OCI-LY7 (cell line): ENCODE results near the gene P2RY14. TPM values are rescaled to one million over a fixed set of nuclear protein-coding genes. Genes with fewer than 3 reads are reported as not detected.

ENCODE experiments used
- BruUV-seq: library from RNA; stranded (reverse); fragments of 400-500 nt; replicated peaks from 2 replicates; lab custom pipeline; 2021; lab: Mats Ljungman, UMichigan
- CTCF ChIA-PET: fragments of 300-600 bp; sonication (Branson Sonifier 250); formaldehyde crosslinking; loops from one replicate; lab custom pipeline; 2022; ENCODE audit warnings: antibody characterized with exemption; ENCODE audit not compliant: unreplicated experiment; lab: Charles Lee
- POLR2A ChIA-PET: fragments of 300-600 bp; sonication (Branson Sonifier 250); formaldehyde crosslinking; loops from one replicate; lab custom pipeline; 2022; ENCODE audit warnings: antibody characterized with exemption; lab: Charles Lee
- DNase-seq: peaks from one replicate; pipeline ENCODE4 v3.0.0-alpha.2; 2015; ENCODE audit warnings: low spot score
- H2AFZ ChIP-seq: fragments of 200-600 bp; sonication (generic), shearing (Covaris generic); 2 replicates; pipeline ENCODE4 v1.6.1; 2014; ENCODE audit warnings: mild to moderate bottlenecking, antibody characterized with exemption, low read length, moderate library complexity
- H3K27ac ChIP-seq: fragments of 200-600 bp; sonication (generic); 2 replicates; pipeline ENCODE4 v1.5.1; 2014; ENCODE audit warnings: mixed run types, low read depth, mild to moderate bottlenecking, moderate library complexity, low read length, inconsistent platforms; ENCODE audit not compliant: poor library complexity, severe bottlenecking
- H3K36me3 ChIP-seq: fragments of 200-600 bp; sonication (generic); 2 replicates; pipeline ENCODE4 v1.6.1; 2014; ENCODE audit warnings: mild to moderate bottlenecking, antibody characterized with exemption, low read length, moderate library complexity, mixed read lengths; ENCODE audit not compliant: insufficient read depth
- H3K4me1 ChIP-seq: fragments of 200-600 bp; sonication (generic); 2 replicates; pipeline ENCODE4 v1.5.1; 2014; ENCODE audit warnings: mild to moderate bottlenecking, low read length; ENCODE audit not compliant: insufficient read depth, poor library complexity, severe bottlenecking
- H3K4me2 ChIP-seq: fragments of 200-600 bp; sonication (generic); 2 replicates; pipeline ENCODE4 v1.6.1; 2014; ENCODE audit warnings: mild to moderate bottlenecking, low read length
- H3K4me3 ChIP-seq: fragments of 200-600 bp; sonication (generic); 2 replicates; pipeline ENCODE4 v1.5.1; 2014; ENCODE audit warnings: mild to moderate bottlenecking, low read depth, low read length; ENCODE audit not compliant: poor library complexity, severe bottlenecking
- H3K79me2 ChIP-seq: fragments of 200-600 bp; sonication (generic); 2 replicates; pipeline ENCODE4 v1.6.1; 2016; ENCODE audit warnings: low read depth, mild to moderate bottlenecking, low read length, moderate library complexity, mixed read lengths; ENCODE audit not compliant: insufficient read depth
- H3K9me2 ChIP-seq: fragments of 200-600 bp; sonication (generic); 2 replicates; pipeline ENCODE4 v1.6.1; 2016; ENCODE audit warnings: mild to moderate bottlenecking, low read length, mixed read lengths; ENCODE audit not compliant: insufficient read depth
- H3K9me3 ChIP-seq: fragments of 200-600 bp; sonication (generic); 2 replicates; pipeline ENCODE4 v1.6.1; 2014; ENCODE audit warnings: mild to moderate bottlenecking, mixed run types, low read length, mixed read lengths
- H4K20me1 ChIP-seq: fragments of 200-600 bp; sonication (generic); 2 replicates; pipeline ENCODE4 v1.6.1; 2014; ENCODE audit warnings: mild to moderate bottlenecking, antibody characterized with exemption, low read length, moderate library complexity, mixed read lengths; ENCODE audit not compliant: insufficient read depth
- CTCF ChIP-seq: fragments of 200-600 bp; sonication (generic); conservative IDR thresholded peaks from 2 replicates; pipeline ENCODE4 v1.5.1; 2014; ENCODE audit warnings: mild to moderate bottlenecking, antibody characterized with exemption, low read length, moderate library complexity, mixed read lengths
- EZH2phosphoT487 ChIP-seq: fragments of 200-600 bp; sonication (generic); IDR thresholded peaks from 2 replicates; pipeline ENCODE4 v1.6.1; 2018; ENCODE audit warnings: low read depth, borderline replicate concordance, mild to moderate bottlenecking, mixed run types, antibody characterized with exemption, low read length, moderate library complexity, mixed read lengths
- intact Hi-C: fragments of 100-400 bp; cut with micrococcal nuclease; formaldehyde crosslinking; loops from one replicate; pipeline ENCODE4 v1.10.0; 2022; ENCODE audit not compliant: unreplicated experiment
- total RNA-seq, 2 experiments: library from RNA; depleted of rRNA in 1 of 2; stranded (reverse); fragments of >200 nt in 1 of 2; shearing (Covaris generic) in 1 of 2; gene quantifications; 2 replicates each; pipeline ENCODE4 v1.2.3, GENCODE V29; 2014 to 2022

P2RY14 gene
- total RNA-seq, 2 experiments from 2014 or later, result not detected

- Histone ChIP-seq H3K9me2 (no peaks in the 10 kb centered on the region), H3K9me3 (no peaks in the 10 kb centered on the region), H3K4me2 (no peak overlapping the region), H3K79me2 (no peaks in the 10 kb centered on the region), H3K27ac (no peak overlapping the region), H4K20me1 (no peaks in the 10 kb centered on the region), H3K36me3 (no peaks in the 10 kb centered on the region), H2AFZ (no peak overlapping the region), H3K4me1 (no peaks in the 10 kb centered on the region), H3K4me3 (no peak overlapping the region)
- ChIA-PET CTCF (no interaction called here), POLR2A (interaction anchor here (0.6 to 1.3 kb wide), 4 partner anchors 29 to 67 kb away, joined by 3 to 6 read pairs (median 4); no protein-coding TSS in a partner anchor)
- BruUV-seq, result no TSS peak
- DNase-seq, result no peak
- intact Hi-C loops, result no loop called here
- TF ChIP-seq EZH2phosphoT487 (no peak), CTCF (no peak)
Measured at GRCh38 chr3:151219056-151219455, 59.3 kb downstream of the P2RY14 start.

GRCh38 chr3:151218136-151218535, 60.2 kb downstream of the P2RY14 start:
- Histone ChIP-seq H3K4me3 (no peak overlapping the region), H2AFZ (no peak overlapping the region), H3K4me2 (no peak overlapping the region), H3K79me2 (no peaks in the 10 kb centered on the region), H4K20me1 (no peaks in the 10 kb centered on the region), H3K9me3 (no peaks in the 10 kb centered on the region), H3K27ac (no peak overlapping the region), H3K36me3 (no peaks in the 10 kb centered on the region), H3K4me1 (no peaks in the 10 kb centered on the region), H3K9me2 (no peaks in the 10 kb centered on the region)
- no TSS peak for BruUV-seq
- intact Hi-C loops, result no loop called here
- ChIA-PET POLR2A (interaction anchor here (1.3 kb wide), 1 partner anchor 50 kb away, joined by 4 read pairs; no protein-coding TSS in a partner anchor), CTCF (no interaction called here)
- no peak for TF ChIP-seq CTCF
- TF ChIP-seq EZH2phosphoT487, result no peak
- no peak for DNase-seq

GRCh38 chr3:151216641-151217607, 61.4 kb downstream of the P2RY14 start:
- H3K36me3 ChIP-seq, result no peaks in the 10 kb centered on the region
- no peak overlapping the region for H3K27ac ChIP-seq
- intact Hi-C loops, result no loop called here
- CTCF ChIA-PET, result no interaction called here
- no peak overlapping the region for H3K4me3 ChIP-seq
- no peaks in the 10 kb centered on the region for H3K79me2 ChIP-seq
- no peak overlapping the region for H2AFZ ChIP-seq
- H3K9me3 ChIP-seq, result no peaks in the 10 kb centered on the region
- POLR2A ChIA-PET, result interaction anchor here (1.3 kb wide), 1 partner anchor 51 kb away, joined by 4 read pairs; no protein-coding TSS in a partner anchor
- no peaks in the 10 kb centered on the region for H3K9me2 ChIP-seq
- H3K4me2 ChIP-seq, result no peak overlapping the region
- no TSS peak for BruUV-seq
- DNase-seq, result no peak
- H4K20me1 ChIP-seq, result no peaks in the 10 kb centered on the region
- no peaks in the 10 kb centered on the region for H3K4me1 ChIP-seq
- TF ChIP-seq CTCF (no peak), EZH2phosphoT487 (no peak)
